Keratinocyte (primary cell): Measurements from ENCODE around the gene DTNB. TPM values are rescaled to one million over a fixed set of nuclear protein-coding genes. Genes with fewer than 3 reads are reported as not detected.

Experiments
- DNase-seq: peaks from one replicate; pipeline ENCODE4 v3.0.0-alpha.2; 2011; ENCODE audit warnings: low read depth, missing footprints, low spot score
- FAIRE-seq: peaks from 2 replicates; lab custom pipeline; 2011; peaks lifted over from hg19 to GRCh38; lab: Jason Lieb, UNC
- H2AFZ ChIP-seq: 2 replicates; pipeline ENCODE4 v1.6.0; 2012; ENCODE audit warnings: low read length, control low read depth, inconsistent platforms; ENCODE audit not compliant: control insufficient read depth
- H3K27ac ChIP-seq: 2 replicates; pipeline ENCODE4 v1.5.1; 2011; ENCODE audit warnings: low read length; ENCODE audit not compliant: control insufficient read depth, insufficient read depth
- H3K27me3 ChIP-seq: 3 replicates; pipeline ENCODE4 v1.6.0; 2011; ENCODE audit warnings: low read length; ENCODE audit not compliant: control insufficient read depth, insufficient read depth; ENCODE audit errors: extremely low read depth
- H3K36me3 ChIP-seq, 2 experiments: 2 replicates in 1 of 2; 3 replicates in 1 of 2; pipeline ENCODE4 v1.5.1; 2011; ENCODE audit warnings: low read length in 2 of 2, mild to moderate bottlenecking in 1 of 2; ENCODE audit not compliant: control insufficient read depth in 2 of 2, insufficient read depth in 2 of 2; ENCODE audit errors: extremely low read depth in 1 of 2
- H3K4me1 ChIP-seq: 3 replicates; pipeline ENCODE4 v1.5.1; 2011; ENCODE audit warnings: low read length; ENCODE audit not compliant: control insufficient read depth, insufficient read depth; ENCODE audit errors: extremely low read depth
- H3K4me2 ChIP-seq: 3 replicates; pipeline ENCODE4 v1.6.0; 2011; ENCODE audit warnings: low read depth, low read length; ENCODE audit not compliant: control insufficient read depth, insufficient read depth; ENCODE audit errors: extremely low read depth
- H3K4me3 ChIP-seq, 3 experiments: fragments of 200-600 bp in 1 of 3; sonication (generic) in 1 of 3; 2 replicates in 2 of 3; 3 replicates in 1 of 3; pipeline ENCODE4 v1.5.1; 2011 to 2016; ENCODE audit warnings: low read length in 3 of 3, mild to moderate bottlenecking in 3 of 3, control low read depth in 2 of 3, inconsistent platforms in 1 of 3, low read depth in 1 of 3, mixed read lengths in 1 of 3, mixed run types in 1 of 3, moderate library complexity in 1 of 3; ENCODE audit not compliant: control insufficient read depth in 2 of 3, insufficient read depth in 2 of 3; ENCODE audit errors: extremely low read depth in 1 of 3
- H3K79me2 ChIP-seq: 2 replicates; pipeline ENCODE4 v1.6.0; 2012; ENCODE audit warnings: low read length; ENCODE audit not compliant: control insufficient read depth, insufficient read depth
- H3K9ac ChIP-seq: 3 replicates; pipeline ENCODE4 v1.6.0; 2011; ENCODE audit warnings: low read length; ENCODE audit not compliant: control insufficient read depth, insufficient read depth; ENCODE audit errors: extremely low read depth
- H3K9me1 ChIP-seq: 3 replicates; pipeline ENCODE4 v1.6.0; 2011; ENCODE audit warnings: low read length; ENCODE audit not compliant: control insufficient read depth, insufficient read depth; ENCODE audit errors: extremely low read depth
- H3K9me3 ChIP-seq: 2 replicates; pipeline ENCODE4 v1.5.1; 2012; ENCODE audit warnings: low read depth, low read length; ENCODE audit not compliant: control insufficient read depth
- H4K20me1 ChIP-seq: 3 replicates; pipeline ENCODE4 v1.6.0; 2011; ENCODE audit warnings: low read length; ENCODE audit not compliant: control insufficient read depth, insufficient read depth; ENCODE audit errors: extremely low read depth
- EZH2 ChIP-seq: IDR thresholded peaks from one replicate; pipeline ENCODE4 v1.6.1; 2012; ENCODE audit warnings: inconsistent platforms, mild to moderate bottlenecking, low read length, moderate library complexity
- dilution Hi-C: fragments of 300-500 bp; cut with MboI; formaldehyde crosslinking; loops from one replicate; pipeline ENCODE4 v1.7.0; 2020; ENCODE audit warnings: low sequenced_read_pairs; ENCODE audit not compliant: extremely low pct_ligation_motif_present
- polyA plus RNA-seq, 5 experiments: library from polyadenylated mRNA; depleted of rRNA in 3 of 5; stranded (reverse) in 3 of 5; stranded (forward) in 1 of 5; unstranded in 1 of 5; fragments of >200 nt; gene quantifications; 1 replicate in 1 of 5; 2 replicates in 3 of 5; 3 replicates in 1 of 5; pipeline versions ENCODE4 v1.2.1 to v1.2.3, GENCODE V29; 2011 to 2012; ENCODE audit warnings: missing spikeins in 2 of 5, low read depth in 1 of 5, low replicate concordance in 1 of 5
- TF ChIP-seq, protein P1 (sequence below), 3 experiments: IDR thresholded peaks in 1 of 3; conservative IDR thresholded peaks in 1 of 3; optimal IDR thresholded peaks in 1 of 3; 2 replicates in 2 of 3; 3 replicates in 1 of 3; pipeline versions ENCODE3 to v1.5.1; 2011; ENCODE audit warnings: low read length in 3 of 3, mild to moderate bottlenecking in 3 of 3, moderate library complexity in 2 of 3, control low read depth in 1 of 3, inconsistent platforms in 1 of 3; ENCODE audit not compliant: insufficient read depth in 2 of 3; ENCODE audit errors: extremely low read depth in 1 of 3

The DTNB gene
- polyA plus RNA-seq, 1 donor (not counting 4 experiments of a cell fraction or from before 2014, with no cell fraction given) = 31.5 TPM

DNA sequence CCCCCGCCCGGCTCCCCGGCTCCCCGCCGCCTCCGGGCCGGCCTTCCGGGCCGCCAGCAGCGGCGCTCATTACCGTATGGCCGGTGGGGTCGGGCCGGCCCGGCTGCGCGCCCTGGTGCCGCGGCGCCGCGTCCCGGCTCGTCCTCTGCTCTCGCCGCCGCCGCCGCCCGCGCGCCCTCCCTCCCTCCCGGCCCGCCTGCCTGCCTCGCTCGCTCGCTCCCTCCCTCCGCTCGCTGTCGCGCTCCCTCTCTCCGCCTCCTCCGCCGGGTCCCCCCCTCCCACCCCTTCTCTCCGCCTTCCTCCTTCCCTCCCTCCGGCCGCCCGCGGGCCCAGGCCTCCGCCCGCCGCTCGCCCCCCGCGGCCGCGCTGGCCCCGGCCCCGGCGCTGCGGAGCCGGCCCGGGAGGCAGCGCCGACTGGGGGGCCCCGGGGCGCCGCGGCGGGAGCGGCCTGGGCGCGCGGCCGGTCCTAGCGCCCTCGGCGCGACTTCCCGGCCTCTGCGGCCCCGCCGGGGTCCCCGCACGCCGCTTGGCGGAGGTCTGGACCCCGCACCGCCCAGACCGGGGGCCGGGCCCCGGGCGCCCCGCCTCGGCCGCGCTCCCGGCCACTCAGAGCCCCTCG, 331.5 kb downstream of the DTNB start, which contains the start of gene DNMT3A:
TSS of gene DNMT3A (minus strand) at position 173 of the 619 bp plus-strand sequence. CDS start 27,941 bp downstream, outside the sequence.
- Histone ChIP-seq H3K27me3 (no peaks in the 10 kb centered on the region), H3K27ac (no peak within 1 kb of the TSS), H3K4me3 (peak within 1 kb of the TSS; percentile 53 to 65 (median 56)), H3K9me3 (no peaks in the 10 kb centered on the region), H3K9ac (peak within 1 kb of the TSS; percentile 28), H3K36me3 (peaks cover 0 to 2% of the 10 kb centered on the region in 2 experiments), H3K4me1 (no peaks in the 10 kb centered on the region), H3K4me2 (peak within 1 kb of the TSS; percentile 80), H2AFZ (peak within 1 kb of the TSS; percentile 49), H4K20me1 (peaks cover 1% of the 10 kb centered on the region), H3K79me2 (no peaks in the 10 kb centered on the region), H3K9me1 (no peaks in the 10 kb centered on the region)
- FAIRE-seq (no peak), DNase-seq (no peak)
- TF ChIP-seq, protein P1, sequence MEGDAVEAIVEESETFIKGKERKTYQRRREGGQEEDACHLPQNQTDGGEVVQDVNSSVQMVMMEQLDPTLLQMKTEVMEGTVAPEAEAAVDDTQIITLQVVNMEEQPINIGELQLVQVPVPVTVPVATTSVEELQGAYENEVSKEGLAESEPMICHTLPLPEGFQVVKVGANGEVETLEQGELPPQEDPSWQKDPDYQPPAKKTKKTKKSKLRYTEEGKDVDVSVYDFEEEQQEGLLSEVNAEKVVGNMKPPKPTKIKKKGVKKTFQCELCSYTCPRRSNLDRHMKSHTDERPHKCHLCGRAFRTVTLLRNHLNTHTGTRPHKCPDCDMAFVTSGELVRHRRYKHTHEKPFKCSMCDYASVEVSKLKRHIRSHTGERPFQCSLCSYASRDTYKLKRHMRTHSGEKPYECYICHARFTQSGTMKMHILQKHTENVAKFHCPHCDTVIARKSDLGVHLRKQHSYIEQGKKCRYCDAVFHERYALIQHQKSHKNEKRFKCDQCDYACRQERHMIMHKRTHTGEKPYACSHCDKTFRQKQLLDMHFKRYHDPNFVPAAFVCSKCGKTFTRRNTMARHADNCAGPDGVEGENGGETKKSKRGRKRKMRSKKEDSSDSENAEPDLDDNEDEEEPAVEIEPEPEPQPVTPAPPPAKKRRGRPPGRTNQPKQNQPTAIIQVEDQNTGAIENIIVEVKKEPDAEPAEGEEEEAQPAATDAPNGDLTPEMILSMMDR (optimal IDR thresholded peaks at IDR 0.05 in 1 of 3, IDR thresholded peaks at IDR 0.05 in 1 of 3, conservative IDR thresholded peaks at IDR 0.05 in 1 of 3; ENCODE audit: extremely low read depth in 1 of 3, insufficient read depth in 2 of 3, low read length in 3 of 3) = no peak
- no peak for TF ChIP-seq EZH2
- dilution Hi-C loops = no loop called here

DNA sequence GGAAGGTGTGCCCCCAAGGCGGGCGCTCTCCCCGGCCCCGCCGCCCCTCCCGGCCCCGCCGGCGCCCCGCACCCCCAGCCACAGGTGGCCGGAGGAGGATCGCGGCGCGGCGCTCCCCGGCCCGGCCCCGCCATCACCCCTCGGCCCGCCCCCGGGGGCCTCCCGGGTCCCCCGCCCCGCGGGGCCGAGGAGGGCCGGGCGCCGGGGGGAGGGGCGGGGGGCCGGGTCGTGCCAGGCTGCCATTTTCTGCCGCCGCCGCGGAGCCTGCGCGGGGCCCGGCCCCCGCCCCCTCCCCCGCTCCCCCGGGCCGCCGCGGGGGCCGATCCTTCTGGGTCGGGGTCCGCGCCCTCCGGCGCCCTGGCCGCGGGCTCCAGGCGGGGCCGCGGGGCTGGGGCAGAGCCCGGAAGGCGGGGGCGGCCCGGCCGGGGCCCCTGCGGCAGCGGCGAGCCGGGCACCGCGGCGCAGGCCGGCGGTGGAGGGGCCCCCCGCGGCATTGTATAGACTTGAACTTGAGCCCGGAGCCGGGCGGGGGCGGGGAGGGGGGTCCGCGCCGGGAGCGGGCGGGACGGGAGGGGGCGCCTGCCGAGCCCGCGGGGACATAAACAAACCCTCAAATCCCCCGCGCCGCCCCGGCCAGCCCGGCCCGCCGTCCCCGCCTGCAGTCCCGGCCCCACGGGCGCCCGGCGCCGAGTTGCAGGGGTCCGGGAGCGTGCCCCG, 332.2 kb downstream of the DTNB start:
- dilution Hi-C loops = no loop called here
- Histone ChIP-seq H3K27me3 (no peaks in the 10 kb centered on the region), H3K4me3 (peak overlapping the region in 2 of 3 experiments; percentile 38 to 53), H3K9me3 (no peaks in the 10 kb centered on the region), H2AFZ (no peak overlapping the region), H3K9ac (no peak overlapping the region), H4K20me1 (peaks cover 3% of the 10 kb centered on the region), H3K36me3 (peaks cover 0 to 2% of the 10 kb centered on the region in 2 experiments), H3K4me2 (no peak overlapping the region), H3K79me2 (no peaks in the 10 kb centered on the region), H3K4me1 (no peaks in the 10 kb centered on the region), H3K9me1 (no peaks in the 10 kb centered on the region), H3K27ac (no peak overlapping the region)
- TF ChIP-seq, protein P1 (optimal IDR thresholded peaks at IDR 0.05 in 1 of 3, IDR thresholded peaks at IDR 0.05 in 1 of 3, conservative IDR thresholded peaks at IDR 0.05 in 1 of 3; ENCODE audit: extremely low read depth in 1 of 3, insufficient read depth in 2 of 3, low read length in 3 of 3) = no peak
- no peak for TF ChIP-seq EZH2
- FAIRE-seq (no peak), DNase-seq (no peak)
